IMR-90 (cell line): ENCODE data around the gene ACTN1. TPM values are rescaled to one million over a fixed set of nuclear protein-coding genes. Genes with fewer than 3 reads are reported as not detected.

ENCODE experiments used
- ATAC-seq: fragments of 200-7000 bp; cut with Tn5 transposase; 2 replicates; pipeline ENCODE4 v1.9.1; 2020; ENCODE audit warnings: low read depth, mild to moderate bottlenecking, moderate library complexity
- BruUV-seq: library from RNA; stranded (reverse); fragments of 400-500 nt; replicated peaks from 2 replicates; lab custom pipeline; 2021; lab: Mats Ljungman, UMichigan
- CTCF ChIA-PET: fragments of 300-600 bp; formaldehyde crosslinking; extraction: SDS; loops from one replicate; lab custom pipeline; 2021; ENCODE audit warnings: antibody characterized with exemption; lab: Yijun Ruan, JAX
- POLR2A ChIA-PET: fragments of 300-600 bp; sonication (Branson Sonifier 250); formaldehyde crosslinking; loops from one replicate; lab custom pipeline; 2022; ENCODE audit warnings: antibody characterized with exemption; ENCODE audit not compliant: unreplicated experiment; lab: Charles Lee
- DNase-seq: peaks from one replicate; pipeline ENCODE4 v3.0.0; 2013
- H2AFZ ChIP-seq: replicated peaks from 2 replicates; pipeline ENCODE3; 2013; ENCODE audit warnings: low read length, mild to moderate bottlenecking; ENCODE audit not compliant: poor library complexity
- H2AK5ac ChIP-seq: 2 replicates; pipeline ENCODE4 v1.6.1; 2013; ENCODE audit warnings: low read depth, low read length, inconsistent platforms
- H2AK9ac ChIP-seq: replicated peaks from 2 replicates; pipeline ENCODE3; 2013; ENCODE audit warnings: mild to moderate bottlenecking, low read depth, low read length, moderate library complexity; ENCODE audit not compliant: poor library complexity
- H2BK120ac ChIP-seq: 2 replicates; pipeline ENCODE4 v1.6.1; 2013; ENCODE audit warnings: low read depth, low read length, inconsistent platforms
- H2BK15ac ChIP-seq: 3 replicates; pipeline ENCODE4 v1.6.1; 2013; ENCODE audit warnings: low read depth, low read length, inconsistent platforms
- H2BK20ac ChIP-seq: 2 replicates; pipeline ENCODE4 v1.6.1; 2013; ENCODE audit warnings: low read depth, mild to moderate bottlenecking, inconsistent platforms, low read length, moderate library complexity
- H2BK5ac ChIP-seq: 2 replicates; pipeline ENCODE4 v1.6.1; 2013; ENCODE audit warnings: mild to moderate bottlenecking, low read depth, low read length, inconsistent platforms; ENCODE audit not compliant: poor library complexity, severe bottlenecking
- H3K14ac ChIP-seq: replicated peaks from 2 replicates; pipeline ENCODE4 v1.6.1; 2013; ENCODE audit warnings: low read depth, low read length, inconsistent platforms
- H3K18ac ChIP-seq: 2 replicates; pipeline ENCODE4 v1.6.1; 2013; ENCODE audit warnings: low read depth, low read length, control low read depth
- H3K23ac ChIP-seq: 2 replicates; pipeline ENCODE4 v1.6.1; 2013; ENCODE audit warnings: low read depth, low read length, inconsistent platforms
- H3K27ac ChIP-seq: 2 replicates; pipeline ENCODE4 v1.5.1; 2013; ENCODE audit warnings: mild to moderate bottlenecking, control low read depth, low read length; ENCODE audit not compliant: insufficient read depth
- H3K27me3 ChIP-seq: 2 replicates; pipeline ENCODE4 v1.6.1; 2013; ENCODE audit warnings: low read length; ENCODE audit not compliant: control insufficient read depth, insufficient read depth
- H3K36me3 ChIP-seq: 2 replicates; pipeline ENCODE4 v1.6.1; 2013; ENCODE audit warnings: low read length, mixed read lengths; ENCODE audit not compliant: control insufficient read depth, insufficient read depth
- H3K4ac ChIP-seq: 2 replicates; pipeline ENCODE4 v1.6.1; 2013; ENCODE audit warnings: low read depth, low read length, inconsistent platforms
- H3K4me1 ChIP-seq: 2 replicates; pipeline ENCODE4 v1.6.1; 2013; ENCODE audit warnings: low read length, mixed read lengths; ENCODE audit not compliant: control insufficient read depth, insufficient read depth
- H3K4me2 ChIP-seq: 2 replicates; pipeline ENCODE4 v1.6.1; 2013; ENCODE audit warnings: low read depth, mild to moderate bottlenecking, control low read depth, low read length, moderate library complexity
- H3K4me3 ChIP-seq: 2 replicates; pipeline ENCODE4 v1.5.1; 2013; ENCODE audit warnings: low read depth, mild to moderate bottlenecking, control low read depth, low read length, moderate library complexity; ENCODE audit not compliant: insufficient read depth
- H3K56ac ChIP-seq: 2 replicates; pipeline ENCODE4 v1.6.1; 2013; ENCODE audit warnings: low read length, inconsistent platforms; ENCODE audit not compliant: insufficient read depth; ENCODE audit errors: extremely low read depth
- H3K79me1 ChIP-seq, 2 experiments: 2 replicates each; pipeline ENCODE4 v1.6.1; 2013; ENCODE audit warnings: low read length in 2 of 2, inconsistent platforms in 1 of 2, low read depth in 1 of 2
- H3K9ac ChIP-seq: 2 replicates; pipeline ENCODE4 v1.6.1; 2013; ENCODE audit warnings: low read depth, low read length, control low read depth
- H3K9me1 ChIP-seq: 2 replicates; pipeline ENCODE4 v1.6.1; 2013; ENCODE audit warnings: low read length, inconsistent platforms; ENCODE audit not compliant: insufficient read depth
- H3K9me3 ChIP-seq: 2 replicates; pipeline ENCODE4 v1.6.1; 2013; ENCODE audit warnings: low read length; ENCODE audit not compliant: control insufficient read depth, insufficient read depth
- H4K20me1 ChIP-seq: 2 replicates; pipeline ENCODE4 v1.6.1; 2013; ENCODE audit warnings: low read length, inconsistent platforms; ENCODE audit not compliant: insufficient read depth
- H4K5ac ChIP-seq: 2 replicates; pipeline ENCODE4 v1.6.1; 2013; ENCODE audit warnings: mild to moderate bottlenecking, low read depth, low read length, control low read depth
- H4K8ac ChIP-seq, 2 experiments: 2 replicates each; pipeline ENCODE4 v1.6.1; 2013; ENCODE audit warnings: low read depth in 2 of 2, low read length in 2 of 2, control low read depth in 1 of 2, inconsistent platforms in 1 of 2
- H4K91ac ChIP-seq: 2 replicates; pipeline ENCODE4 v1.6.1; 2013; ENCODE audit warnings: low read depth, low read length, inconsistent platforms; ENCODE audit not compliant: insufficient read depth
- MAFK ChIP-seq: IDR thresholded peaks from 2 replicates; pipeline ENCODE4 v1.6.1; 2012; ENCODE audit warnings: low read depth, low read length, improper control_type of control experiment
- MXI1 ChIP-seq: IDR thresholded peaks from 2 replicates; pipeline ENCODE4 v1.6.1; 2012; ENCODE audit warnings: low read depth, mild to moderate bottlenecking, low read length, moderate library complexity, borderline replicate concordance
- WGBS, 2 experiments: methylation state at CpG; one replicate each; pipeline versions ENCODE4 v1.1.5 to v1.1.7; 2013; ENCODE audit warnings: missing lambda C conversion rate in 2 of 2; ENCODE audit not compliant: insufficient read length in 1 of 2; ENCODE audit errors: extremely low coverage in 2 of 2; 5-methylcytosine and 5-hydroxymethylcytosine counted together
- dilution Hi-C: fragments of 300-500 bp; cut with HindIII; formaldehyde crosslinking; loops from one replicate; pipeline ENCODE4 v1.14.3; 2018; ENCODE audit warnings: low sequenced_read_pairs; ENCODE audit not compliant: unreplicated experiment
- in situ Hi-C: fragments of 300-500 bp; cut with MboI; formaldehyde crosslinking; loops from 3 replicates; pipeline ENCODE4 v1.14.3; 2019; ENCODE audit warnings: low sequenced_read_pairs, inconsistent platforms, mixed read lengths
- intact Hi-C: fragments of 100-400 bp; cut with micrococcal nuclease; formaldehyde crosslinking; loops from 2 replicates; pipeline ENCODE4 v1.10.0; 2022
- polyA plus RNA-seq, 3 experiments: library from polyadenylated mRNA; depleted of rRNA; stranded (reverse); fragments of >200 nt; gene quantifications; 2 replicates each; pipeline ENCODE4 v1.2.3, GENCODE V29; 2012; ENCODE audit warnings: low replicate concordance in 1 of 3
- total RNA-seq: library from RNA; depleted of rRNA; stranded (reverse); fragments of >200 nt; gene quantifications from 2 replicates; pipeline ENCODE4 v1.2.3, GENCODE V29; 2012

Gene ACTN1
- total and polyA plus RNA-seq, 2 of the 4 experiments (the other 2 are of a cell fraction), result 684 to 766 TPM

- peak overlapping the region; percentile 48 for H2AK5ac ChIP-seq
- H2BK15ac ChIP-seq, result no peak overlapping the region
- H3K14ac ChIP-seq, result peak overlapping the region; percentile 56; the same call in 1 of the 2 replicates
- ATAC-seq (no peak), DNase-seq (no peak)
- H2AFZ ChIP-seq, result peak overlapping the region; percentile 5
- ChIA-PET POLR2A (no interaction called here), CTCF (interaction anchor here (1.4 kb wide), 1 partner anchor 10 kb away, joined by 4 read pairs; no protein-coding TSS in a partner anchor)
- peak overlapping the region; percentile 6 for H3K18ac ChIP-seq
- 10% methylated on average over 3 of the region's 12 CpGs; no CpG with 5 or more reads in 1 of the 2 experiments for WGBS, 2 experiments
- H3K36me3 ChIP-seq, result peaks cover 17% of the 10 kb centered on the region
- peak overlapping the region; percentile 10 for H3K23ac ChIP-seq
- H2BK20ac ChIP-seq, result no peak overlapping the region
- H3K56ac ChIP-seq, result no peak overlapping the region; the same call in 1 of the 2 replicates
- H3K4me2 ChIP-seq, result peak overlapping the region; percentile 2; the same call in 1 of the 2 replicates
- no peaks in the 10 kb centered on the region for H3K9me3 ChIP-seq
- peak overlapping the region; percentile 53; the same call in 1 of the 2 replicates for H3K4ac ChIP-seq
- H2BK5ac ChIP-seq, result peak overlapping the region; percentile 58
- dilution Hi-C loops, result no loop called here
- peaks cover 53% of the 10 kb centered on the region for H3K9me1 ChIP-seq
- H2AK9ac ChIP-seq, result peak overlapping the region; percentile 40
- H2BK120ac ChIP-seq, result peak overlapping the region; percentile 30; the same call in 1 of the 2 replicates
- no TSS peak for BruUV-seq
- H3K9ac ChIP-seq, result peak overlapping the region; percentile 47
- peaks cover 99% of the 10 kb centered on the region for H4K20me1 ChIP-seq
- H4K91ac ChIP-seq, result no peak overlapping the region; the same call in 1 of the 2 replicates
- intact Hi-C loops, result no loop called here
- H3K4me3 ChIP-seq, result no peak overlapping the region
- H3K79me1 ChIP-seq, result peaks cover 0 to 55% of the 10 kb centered on the region in 2 experiments; a peak in 2 of 4 replicates
- H3K4me1 ChIP-seq, result peaks cover 68% of the 10 kb centered on the region
- no peaks in the 10 kb centered on the region for H3K27me3 ChIP-seq
- peak overlapping the region; percentile 55 for H3K27ac ChIP-seq
- TF ChIP-seq MXI1 (peak; percentile 25; the same call in 1 of the 2 replicates), MAFK (no peak)
- H4K8ac ChIP-seq, result peak overlapping the region in 1 of 2 experiments; percentile 25; a peak in 1 of 4 replicates
- in situ Hi-C loops, result no loop called here
- H4K5ac ChIP-seq, result peak overlapping the region; percentile 9; the same call in 1 of the 2 replicates
Measured at GRCh38 chr14:68948686-68949600, 30.2 kb downstream of the ACTN1 start.
